GM19193 (cell line): ENCODE results near the gene RHOJ.

Experiments used
- POLR2A ChIP-seq: IDR thresholded peaks from 4 replicates; pipeline ENCODE4 v1.6.1; 2011; ENCODE audit not compliant: insufficient read depth, insufficient read length; ENCODE audit errors: extremely low read depth

RHOJ gene

GRCh38 chr14:63200035-63200740 lies 4.1 kb upstream of the RHOJ start:
- no peak for TF ChIP-seq POLR2A

DNA sequence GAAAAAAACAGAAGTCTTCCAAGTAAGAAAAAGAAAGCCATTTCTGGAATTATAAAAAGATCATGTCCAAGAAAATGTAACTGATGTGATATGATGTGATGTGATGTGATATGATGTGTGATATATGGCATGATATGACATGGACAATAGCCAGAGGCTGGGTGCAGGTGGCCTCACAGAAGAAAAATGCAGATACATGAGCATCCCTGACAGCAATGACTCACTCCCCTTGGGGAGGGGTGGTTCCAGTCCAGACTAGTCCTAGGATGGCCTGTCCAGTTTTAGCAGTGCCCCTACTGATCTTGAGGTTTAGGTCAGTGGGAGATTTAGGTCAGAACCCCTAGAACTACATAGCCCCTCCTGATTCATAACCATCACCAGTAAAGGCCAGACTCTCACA lies 3.5 kb upstream of the RHOJ start:
- TF ChIP-seq POLR2A, result no peak

DNA sequence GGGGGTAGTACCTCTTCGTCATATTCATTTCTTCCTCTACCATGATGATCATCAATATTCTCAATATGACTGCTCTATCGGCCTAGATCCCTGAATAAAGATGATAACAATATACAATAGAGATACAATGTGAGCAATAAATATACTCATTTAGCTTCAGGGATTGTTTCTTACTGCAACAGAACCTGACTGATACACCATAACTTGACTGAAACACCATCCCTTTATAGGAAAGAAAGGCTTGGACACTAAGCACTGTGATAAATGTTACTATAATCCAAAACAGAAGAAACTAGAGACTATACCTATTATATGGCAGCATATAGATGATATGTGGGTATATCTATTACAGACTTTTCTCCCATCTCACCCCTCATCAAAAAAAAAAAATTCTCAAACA lies 1.2 kb upstream of the RHOJ start:
- TF ChIP-seq POLR2A, result no peak

DNA sequence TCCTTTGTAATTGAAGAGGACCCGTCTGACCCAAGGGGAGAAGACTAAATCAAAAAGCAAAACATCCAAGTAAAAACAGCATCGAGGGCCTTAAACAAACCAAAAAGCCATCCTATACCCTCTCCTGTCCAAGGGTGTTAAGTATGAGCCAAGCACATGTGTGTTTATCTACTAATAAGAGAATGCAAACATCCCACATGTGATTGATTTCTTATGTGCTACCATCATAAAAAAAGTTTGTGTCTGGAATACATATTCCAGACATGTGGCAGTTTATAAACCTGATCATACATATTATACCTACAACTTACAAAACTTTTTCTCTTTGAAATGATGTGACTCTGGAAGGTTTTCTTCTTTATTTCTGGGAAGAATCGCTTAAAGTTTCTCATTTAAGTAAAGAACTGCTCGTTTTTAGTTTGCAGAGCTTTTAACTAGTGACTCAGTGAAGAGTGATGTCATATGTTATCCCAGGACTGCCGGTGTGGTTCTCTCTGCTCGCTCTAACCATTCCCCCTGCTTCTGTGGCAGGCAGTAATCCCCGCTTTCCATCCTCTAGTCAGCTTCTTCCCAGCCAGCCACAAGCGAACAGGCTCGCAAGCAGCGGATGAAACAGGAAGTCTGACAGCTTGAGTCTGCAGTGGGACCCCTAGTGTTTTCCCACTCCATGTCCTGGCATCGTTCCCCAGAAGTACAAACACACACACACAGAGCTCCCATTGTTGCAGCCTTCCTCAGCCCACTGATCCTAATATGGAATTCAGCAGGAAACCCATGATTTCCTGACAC lies 431 bp upstream of the RHOJ start:
- TF ChIP-seq POLR2A, result no peak

GRCh38 chr14:63205044-63205575 lies 867 bp downstream of the RHOJ start:
- TF ChIP-seq POLR2A, result no peak

GRCh38 chr14:63205866-63206265 lies 1.6 kb downstream of the RHOJ start:
- no peak for TF ChIP-seq POLR2A

DNA sequence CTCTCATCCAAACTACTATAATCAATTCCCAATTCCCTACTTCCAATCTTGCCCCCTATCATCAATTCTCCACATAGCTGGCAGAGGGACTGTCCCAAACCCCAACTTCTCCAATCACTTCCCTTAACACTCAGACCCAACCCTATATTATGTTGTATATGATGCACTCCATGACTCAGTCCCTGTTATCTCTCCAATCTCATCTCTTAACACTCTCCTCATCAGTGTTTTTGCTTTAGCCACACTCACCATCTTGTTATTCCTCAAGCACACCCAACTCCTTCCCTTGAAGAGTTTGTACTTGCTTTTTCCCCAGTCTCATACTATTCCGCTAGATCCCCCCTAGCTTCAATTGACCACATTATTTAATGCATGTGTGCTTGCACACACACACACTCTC lies 4.9 kb downstream of the RHOJ start:
- no peak for TF ChIP-seq POLR2A

- no peak for TF ChIP-seq POLR2A
Observed at GRCh38 chr14:63210812-63211211, 6.6 kb downstream of the RHOJ start.

GRCh38 chr14:63212209-63212608 lies 8.0 kb downstream of the RHOJ start:
- no peak for TF ChIP-seq POLR2A

DNA sequence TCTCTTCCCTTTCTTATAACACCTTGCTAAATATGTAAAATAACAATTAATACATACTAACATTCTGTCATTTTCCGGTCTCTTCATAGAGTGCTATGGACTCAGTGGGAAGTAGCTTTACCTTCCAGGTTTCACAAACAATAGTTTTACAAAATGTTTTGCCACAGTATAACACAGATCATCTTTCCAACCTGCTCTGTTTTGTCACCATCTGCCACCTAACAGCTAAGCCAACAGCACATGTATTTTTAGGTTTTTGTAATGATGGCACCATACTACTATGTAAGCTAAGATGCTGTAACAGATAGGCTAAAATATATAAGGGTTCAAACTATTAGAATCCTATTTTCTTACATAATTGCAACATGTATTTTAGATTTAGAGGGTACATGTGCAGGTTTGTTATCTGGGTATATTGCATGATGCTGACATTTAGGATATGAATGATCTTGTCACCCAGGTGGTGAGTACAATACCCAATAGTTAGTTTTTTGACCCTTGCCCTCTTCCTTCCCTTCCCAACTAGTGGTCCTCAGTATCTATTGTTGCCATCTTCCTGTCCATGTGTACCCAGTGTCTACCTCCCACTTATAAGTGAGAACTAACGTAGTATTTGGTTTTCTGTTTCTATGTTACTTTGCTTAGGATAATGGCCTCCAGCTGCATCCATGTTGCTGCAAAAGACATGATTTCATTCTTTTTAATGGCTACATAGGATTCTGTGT lies 8.7 kb downstream of the RHOJ start:
- no peak for TF ChIP-seq POLR2A

- no peak for TF ChIP-seq POLR2A
Observed at GRCh38 chr14:63214417-63215196, 10.4 kb downstream of the RHOJ start.

DNA sequence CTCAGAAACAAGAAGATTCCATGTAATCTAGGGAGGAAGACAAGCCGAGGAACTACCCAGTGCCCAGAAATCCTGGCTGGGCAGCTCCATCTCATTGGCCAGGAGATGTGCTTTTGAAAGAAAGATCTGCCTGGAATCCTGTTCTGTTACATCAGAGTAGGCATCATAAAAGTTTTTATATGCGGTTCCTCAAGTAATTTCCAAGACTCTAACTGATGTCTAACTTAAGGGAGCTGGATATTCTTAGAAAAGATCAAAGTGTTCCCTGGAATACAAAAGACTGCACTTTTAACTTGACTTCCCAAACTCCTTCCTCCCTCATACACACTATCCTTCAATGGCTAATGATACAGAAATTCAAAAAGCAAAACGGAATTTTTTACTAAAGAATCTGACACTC lies 16.3 kb downstream of the RHOJ start:
- TF ChIP-seq POLR2A, result no peak

- TF ChIP-seq POLR2A, result no peak
Observed at GRCh38 chr14:63223596-63223995, 19.4 kb downstream of the RHOJ start.

GRCh38 chr14:63224196-63224595 lies 20.0 kb downstream of the RHOJ start:
- TF ChIP-seq POLR2A, result no peak

DNA sequence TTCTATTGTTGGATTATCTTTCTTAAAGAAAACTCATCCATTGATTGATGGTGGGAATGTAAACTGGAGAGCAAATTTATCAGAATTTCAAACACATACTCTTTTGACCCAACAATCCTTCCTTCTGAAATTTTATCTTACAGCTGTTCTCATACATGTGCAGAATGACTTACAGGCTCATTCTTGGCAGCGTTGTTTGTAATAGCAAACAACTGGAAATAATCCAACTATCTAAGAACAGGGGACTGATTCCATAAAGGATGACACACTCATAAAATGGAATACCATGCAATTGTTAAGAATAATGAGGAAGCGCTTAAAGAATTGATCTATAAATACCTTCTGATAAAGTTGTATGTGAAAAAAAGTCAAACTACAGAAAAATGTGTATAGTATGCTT lies 24.0 kb downstream of the RHOJ start:
- TF ChIP-seq POLR2A, result no peak
